GM12878 (cell line): ENCODE measurements around the gene TUBD1. TPM values are rescaled to one million over a fixed set of nuclear protein-coding genes. Genes with fewer than 3 reads are reported as not detected.

Source experiments
- BCL11A ChIP-seq: IDR thresholded peaks from 2 replicates; pipeline ENCODE4 v1.6.1; 2011; ENCODE audit warnings: low read depth, low read length
- CHD1 ChIP-seq: IDR thresholded peaks from 2 replicates; pipeline ENCODE4 v1.6.1; 2012; ENCODE audit warnings: low read depth, low read length, improper control_type of control experiment
- CREM ChIP-seq: IDR thresholded peaks from 2 replicates; pipeline ENCODE4 v1.6.1; 2014; ENCODE audit warnings: antibody characterized with exemption, low read depth
- DPF2 ChIP-seq: fragments of 450-650 bp; IDR thresholded peaks from 2 replicates; pipeline ENCODE4 v1.6.1; 2017; ENCODE audit warnings: mild to moderate bottlenecking
- FOXM1 ChIP-seq: IDR thresholded peaks from 2 replicates; pipeline ENCODE4 v1.6.1; 2012; ENCODE audit warnings: low read depth, mild to moderate bottlenecking, inconsistent platforms, low read length, moderate library complexity
- LARP7 ChIP-seq: fragments of 450-650 bp; IDR thresholded peaks from 2 replicates; pipeline ENCODE4 v1.6.1; 2017; ENCODE audit warnings: mild to moderate bottlenecking
- REST ChIP-seq: IDR thresholded peaks from 2 replicates; pipeline ENCODE4 v1.6.1; 2012; ENCODE audit warnings: mild to moderate bottlenecking, low read depth, low read length
- SMAD1 ChIP-seq: fragments of 450-650 bp; IDR thresholded peaks from 2 replicates; pipeline ENCODE4 v1.6.1; 2018; ENCODE audit warnings: mild to moderate bottlenecking, low read depth; ENCODE audit not compliant: partially characterized antibody
- SP1 ChIP-seq: IDR thresholded peaks from one replicate; pipeline ENCODE4 v1.6.1; 2011; ENCODE audit warnings: low read depth, low read length
- TCF12 ChIP-seq: IDR thresholded peaks from 2 replicates; pipeline ENCODE4 v1.6.1; 2011; ENCODE audit warnings: low read depth, mild to moderate bottlenecking, low read length
- TCF3 ChIP-seq: IDR thresholded peaks from 2 replicates; pipeline ENCODE4 v1.6.1; 2012; ENCODE audit warnings: low read depth, mild to moderate bottlenecking, low read length, borderline replicate concordance; ENCODE audit not compliant: insufficient read depth
- TCF7 ChIP-seq: IDR thresholded peaks from 2 replicates; pipeline ENCODE4 v1.6.1; 2014; ENCODE audit warnings: antibody characterized with exemption, borderline replicate concordance
- USF1 ChIP-seq: IDR thresholded peaks from 2 replicates; pipeline ENCODE4 v1.6.1; 2011; ENCODE audit warnings: borderline replicate concordance, low read depth, mild to moderate bottlenecking, moderate library complexity, mixed read lengths, low read length; ENCODE audit not compliant: insufficient read depth; ENCODE audit errors: extremely low read length
- ZBTB11 ChIP-seq: fragments of 450-650 bp; formaldehyde crosslinking; IDR thresholded peaks from 2 replicates; pipeline ENCODE4 v1.5.0; 2022; ENCODE audit warnings: mild to moderate bottlenecking, missing genetic modification characterization
- ZZZ3 ChIP-seq: IDR thresholded peaks from 2 replicates; pipeline ENCODE4 v1.6.1; 2011; ENCODE audit warnings: low read depth; ENCODE audit not compliant: control insufficient read depth, insufficient read length
- polyA plus RNA-seq, 11 experiments: library from polyadenylated mRNA; depleted of rRNA in 4 of 11; unstranded in 6 of 11; stranded (reverse) in 5 of 11; fragments of >200 nt; fragmentation: Nextera tagmentation in 4 of 11; fragmentation: Illumina TruSeq in 1 of 11; extraction: Ambion mirVana in 4 of 11; extraction: Trizol in 1 of 11; gene quantifications; 1 replicate in 1 of 11; 2 replicates in 10 of 11; pipeline versions ENCODE4 v1.2.1 to v1.2.3, GENCODE V29; 2011 to 2016; ENCODE audit warnings: inconsistent platforms in 2 of 11, missing spikeins in 2 of 11, low read depth in 1 of 11
- total RNA-seq, 4 experiments: library from RNA; depleted of rRNA in 3 of 4; stranded (reverse); fragments of >200 nt in 3 of 4; fragmentation: Illumina TruSeq in 1 of 4; extraction: Trizol in 1 of 4; gene quantifications; 2 replicates each; pipeline versions ENCODE4 v1.2.1 to v1.2.3, GENCODE V29; 2013 to 2021
- TF ChIP-seq, protein P1 (sequence below): fragments of 450-650 bp; conservative IDR thresholded peaks from 2 replicates; pipeline ENCODE4 v1.6.1; 2017; ENCODE audit warnings: mild to moderate bottlenecking, moderate library complexity
- TF ChIP-seq, protein P2 (sequence below): fragments of 450-650 bp; IDR thresholded peaks from 2 replicates; pipeline ENCODE4 v1.6.1; 2016; ENCODE audit warnings: mild to moderate bottlenecking
- TF ChIP-seq, protein P3 (sequence below): IDR thresholded peaks from 2 replicates; pipeline ENCODE4 v1.6.1; 2012; ENCODE audit warnings: low read depth, low read length, improper control_type of control experiment

The TUBD1 gene
- total and polyA plus RNA-seq, 10 of the 15 experiments (the other 5 are each of a cell fraction or from before 2014, with no cell fraction given), result 5.3 to 10.8 (median 8.3) TPM

DNA sequence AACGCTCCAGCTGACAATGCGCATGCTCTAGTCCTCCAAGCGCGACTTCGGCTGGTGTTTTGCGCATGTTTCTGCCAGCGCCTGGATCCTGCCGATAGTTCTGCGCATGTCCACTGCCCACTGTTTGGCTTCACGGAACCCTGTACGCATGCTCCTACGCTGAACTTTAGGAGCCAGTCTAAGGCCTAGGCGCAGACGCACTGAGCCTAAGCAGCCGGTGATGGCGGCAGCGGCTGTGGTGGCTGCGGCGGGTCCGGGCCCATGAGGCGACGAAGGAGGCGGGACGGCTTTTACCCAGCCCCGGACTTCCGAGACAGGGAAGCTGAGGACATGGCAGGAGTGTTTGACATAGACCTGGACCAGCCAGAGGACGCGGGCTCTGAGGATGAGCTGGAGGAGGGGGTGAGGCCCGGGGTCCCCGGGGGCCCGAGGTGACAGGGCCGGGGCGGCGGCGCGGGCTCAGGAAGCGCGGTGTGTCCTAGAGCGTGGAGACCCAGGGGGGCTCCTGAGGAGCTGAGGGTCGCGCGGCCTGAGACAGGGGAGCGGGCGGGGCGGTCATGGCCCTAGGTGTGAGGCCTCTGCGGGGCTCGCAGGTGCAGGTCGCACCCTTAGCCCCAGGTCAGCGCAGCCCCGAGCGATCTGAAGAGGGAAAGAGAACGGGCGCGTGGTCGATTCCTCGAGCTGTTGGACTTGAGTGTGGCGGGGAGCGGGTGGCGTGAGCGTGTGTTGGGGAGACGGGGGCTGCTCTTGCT, at the start of gene TUBD1, which contains the start of gene RPS6KB1 (continued):
- TF ChIP-seq, protein P1, sequence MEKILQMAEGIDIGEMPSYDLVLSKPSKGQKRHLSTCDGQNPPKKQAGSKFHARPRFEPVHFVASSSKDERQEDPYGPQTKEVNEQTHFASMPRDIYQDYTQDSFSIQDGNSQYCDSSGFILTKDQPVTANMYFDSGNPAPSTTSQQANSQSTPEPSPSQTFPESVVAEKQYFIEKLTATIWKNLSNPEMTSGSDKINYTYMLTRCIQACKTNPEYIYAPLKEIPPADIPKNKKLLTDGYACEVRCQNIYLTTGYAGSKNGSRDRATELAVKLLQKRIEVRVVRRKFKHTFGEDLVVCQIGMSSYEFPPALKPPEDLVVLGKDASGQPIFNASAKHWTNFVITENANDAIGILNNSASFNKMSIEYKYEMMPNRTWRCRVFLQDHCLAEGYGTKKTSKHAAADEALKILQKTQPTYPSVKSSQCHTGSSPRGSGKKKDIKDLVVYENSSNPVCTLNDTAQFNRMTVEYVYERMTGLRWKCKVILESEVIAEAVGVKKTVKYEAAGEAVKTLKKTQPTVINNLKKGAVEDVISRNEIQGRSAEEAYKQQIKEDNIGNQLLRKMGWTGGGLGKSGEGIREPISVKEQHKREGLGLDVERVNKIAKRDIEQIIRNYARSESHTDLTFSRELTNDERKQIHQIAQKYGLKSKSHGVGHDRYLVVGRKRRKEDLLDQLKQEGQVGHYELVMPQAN, result peak; percentile 76
- no peak for TF ChIP-seq REST
- TF ChIP-seq SP1, result no peak
- no peak for TF ChIP-seq BCL11A
- TF ChIP-seq, protein P2, sequence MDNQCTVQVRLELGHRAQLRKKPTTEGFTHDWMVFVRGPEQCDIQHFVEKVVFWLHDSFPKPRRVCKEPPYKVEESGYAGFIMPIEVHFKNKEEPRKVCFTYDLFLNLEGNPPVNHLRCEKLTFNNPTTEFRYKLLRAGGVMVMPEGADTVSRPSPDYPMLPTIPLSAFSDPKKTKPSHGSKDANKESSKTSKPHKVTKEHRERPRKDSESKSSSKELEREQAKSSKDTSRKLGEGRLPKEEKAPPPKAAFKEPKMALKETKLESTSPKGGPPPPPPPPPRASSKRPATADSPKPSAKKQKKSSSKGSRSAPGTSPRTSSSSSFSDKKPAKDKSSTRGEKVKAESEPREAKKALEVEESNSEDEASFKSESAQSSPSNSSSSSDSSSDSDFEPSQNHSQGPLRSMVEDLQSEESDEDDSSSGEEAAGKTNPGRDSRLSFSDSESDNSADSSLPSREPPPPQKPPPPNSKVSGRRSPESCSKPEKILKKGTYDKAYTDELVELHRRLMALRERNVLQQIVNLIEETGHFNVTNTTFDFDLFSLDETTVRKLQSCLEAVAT, result 0 out of 2 replicates have a peak, but pooled peaks have one; percentile 56
- no peak for TF ChIP-seq TCF12
- TF ChIP-seq, protein P3, sequence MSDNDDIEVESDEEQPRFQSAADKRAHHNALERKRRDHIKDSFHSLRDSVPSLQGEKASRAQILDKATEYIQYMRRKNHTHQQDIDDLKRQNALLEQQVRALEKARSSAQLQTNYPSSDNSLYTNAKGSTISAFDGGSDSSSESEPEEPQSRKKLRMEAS, result no peak; the same call in 1 of the 2 replicates
- peak; percentile 62 for TF ChIP-seq DPF2
- no peak for TF ChIP-seq TCF7
- no peak for TF ChIP-seq USF1
- no peak for TF ChIP-seq CHD1
- TF ChIP-seq FOXM1, result no peak
- TF ChIP-seq ZZZ3, result no peak
- TF ChIP-seq SMAD1, result peak; percentile 35
- TF ChIP-seq LARP7, result peak; percentile 80; the same call in 1 of the 2 replicates
- TF ChIP-seq TCF3, result 0 out of 2 replicates have a peak, but pooled peaks have one; percentile 38
- TF ChIP-seq CREM, result no peak; the same call in 1 of the 2 replicates
- TF ChIP-seq ZBTB11 (CRISPR knock-in tag), result no peak
